SU-DHL-6 (cell line): ENCODE measurements around the gene CDKN3.

Experiments used
- H2AFZ ChIP-seq: fragments of 200-600 bp; sonication (generic); 2 replicates; pipeline ENCODE4 v1.6.1; 2014; ENCODE audit warnings: low read depth, mild to moderate bottlenecking, moderate library complexity, mixed read lengths, antibody characterized with exemption, low read length; ENCODE audit not compliant: severe bottlenecking
- H3F3A ChIP-seq: fragments of 200-600 bp; shearing (Covaris generic); 2 replicates; pipeline ENCODE4 v1.6.0; 2016; ENCODE audit warnings: antibody characterized with exemption, mild to moderate bottlenecking; ENCODE audit not compliant: insufficient read depth
- H3K27ac ChIP-seq: fragments of 200-600 bp; sonication (generic); 2 replicates; pipeline ENCODE4 v1.5.1; 2016; ENCODE audit warnings: low read depth, mild to moderate bottlenecking, low read length, moderate library complexity, mixed read lengths
- H3K27me3 ChIP-seq: fragments of 200-600 bp; sonication (generic), shearing (Covaris generic); 2 replicates; pipeline ENCODE4 v1.6.0; 2014; ENCODE audit warnings: mild to moderate bottlenecking, low read length
- H3K36me3 ChIP-seq: fragments of 200-600 bp; sonication (generic); 2 replicates; pipeline ENCODE4 v1.6.1; 2014; ENCODE audit warnings: mild to moderate bottlenecking, low read length, mixed read lengths
- H3K4me2 ChIP-seq: fragments of 300-600, 200-600 bp; shearing (Covaris generic), sonication (generic); 2 replicates; pipeline ENCODE4 v1.6.0; 2014; ENCODE audit warnings: low read length, low read depth, mild to moderate bottlenecking; ENCODE audit not compliant: poor library complexity, severe bottlenecking
- H3K4me3 ChIP-seq: fragments of 200-600 bp; sonication (generic); 2 replicates; pipeline ENCODE4 v1.5.1; 2014; ENCODE audit warnings: antibody characterized with exemption, low read length, mild to moderate bottlenecking, mixed read lengths; ENCODE audit not compliant: insufficient read depth, poor library complexity, severe bottlenecking
- H3K79me2 ChIP-seq: fragments of 200-600 bp; sonication (generic); 2 replicates; pipeline ENCODE4 v1.6.1; 2014; ENCODE audit warnings: mild to moderate bottlenecking, low read length, moderate library complexity; ENCODE audit not compliant: insufficient read depth
- H3K9ac ChIP-seq: fragments of 200-600 bp; sonication (generic); 2 replicates; pipeline ENCODE4 v1.7.0; 2014; ENCODE audit warnings: mild to moderate bottlenecking, low read length
- H3K9me2 ChIP-seq: fragments of 200-600 bp; sonication (generic); replicated peaks from 2 replicates; pipeline ENCODE4 v1.6.1; 2014; ENCODE audit warnings: low read length; ENCODE audit not compliant: insufficient read depth
- H3K9me3 ChIP-seq: fragments of 200-600 bp; sonication (generic); 2 replicates; pipeline ENCODE4 v1.6.1; 2014; ENCODE audit warnings: low read length, mixed read lengths; ENCODE audit not compliant: insufficient read depth
- H4K20me1 ChIP-seq: fragments of 200-600 bp; sonication (generic); 2 replicates; pipeline ENCODE4 v1.6.1; 2014; ENCODE audit warnings: low read depth, mild to moderate bottlenecking, antibody characterized with exemption, low read length, moderate library complexity, mixed read lengths
- CTCF ChIP-seq: fragments of 200-600 bp; sonication (generic); IDR thresholded peaks from one replicate; pipeline ENCODE4 v1.5.1; 2017; ENCODE audit warnings: antibody characterized with exemption, mild to moderate bottlenecking, low read length, moderate library complexity; ENCODE audit not compliant: insufficient read depth, poor library complexity, severe bottlenecking
- EZH2phosphoT487 ChIP-seq: fragments of 200-600 bp; sonication (generic), shearing (Covaris generic); conservative IDR thresholded peaks from 2 replicates; pipeline ENCODE4 v1.6.1; 2018; ENCODE audit warnings: mild to moderate bottlenecking, antibody characterized with exemption, low read length, moderate library complexity, mixed read lengths

The CDKN3 gene

GRCh38 chr14:54364555-54365415 is 32.0 kb upstream of the CDKN3 start:
- Histone ChIP-seq H3K79me2 (no peaks in the 10 kb centered on the region), H3K27ac (no peak overlapping the region), H3K4me2 (no peak overlapping the region), H2AFZ (no peak overlapping the region), H3K4me3 (no peak overlapping the region), H3F3A (no peaks in the 10 kb centered on the region), H3K9me2 (no peaks in the 10 kb centered on the region), H3K9ac (no peak overlapping the region), H4K20me1 (no peaks in the 10 kb centered on the region), H3K9me3 (no peaks in the 10 kb centered on the region), H3K36me3 (no peaks in the 10 kb centered on the region), H3K27me3 (0 out of 2 replicates have a peak, but pooled peaks cover 2% of the 10 kb centered on the region)
- no peak for TF ChIP-seq CTCF
- no peak for TF ChIP-seq EZH2phosphoT487

- no peak overlapping the region for H3K9ac ChIP-seq
- no peak overlapping the region for H3K4me3 ChIP-seq
- H3K27me3 ChIP-seq, result no peaks in the 10 kb centered on the region
- no peaks in the 10 kb centered on the region for H3K36me3 ChIP-seq
- no peaks in the 10 kb centered on the region for H3K9me3 ChIP-seq
- no peak overlapping the region for H3K27ac ChIP-seq
- H3K79me2 ChIP-seq, result no peaks in the 10 kb centered on the region
- peak; percentile 32 for TF ChIP-seq CTCF
- no peak for TF ChIP-seq EZH2phosphoT487
- H3K4me2 ChIP-seq, result no peak overlapping the region
- H4K20me1 ChIP-seq, result no peaks in the 10 kb centered on the region
- no peak overlapping the region for H2AFZ ChIP-seq
- H3F3A ChIP-seq, result no peaks in the 10 kb centered on the region
- H3K9me2 ChIP-seq, result no peaks in the 10 kb centered on the region
Observed at GRCh38 chr14:54366736-54367735, 29.8 kb upstream of the CDKN3 start.

GRCh38 chr14:54368291-54368690 is 28.5 kb upstream of the CDKN3 start:
- Histone ChIP-seq H3K27ac (no peak overlapping the region), H3K4me2 (no peak overlapping the region), H3K9me2 (no peaks in the 10 kb centered on the region), H2AFZ (no peak overlapping the region), H3K36me3 (no peaks in the 10 kb centered on the region), H3K9ac (no peak overlapping the region), H3K4me3 (no peak overlapping the region), H4K20me1 (no peaks in the 10 kb centered on the region), H3K9me3 (no peaks in the 10 kb centered on the region), H3K79me2 (no peaks in the 10 kb centered on the region), H3F3A (no peaks in the 10 kb centered on the region), H3K27me3 (no peaks in the 10 kb centered on the region)
- TF ChIP-seq EZH2phosphoT487, result no peak
- TF ChIP-seq CTCF, result no peak
